ENCODE measurements around the gene AIG1. TPM values are rescaled to one million over a fixed set of nuclear protein-coding genes. Genes with fewer than 3 reads are reported as not detected.
"Not testable (repeated sequence)": the region's sequence is repeated elsewhere in the genome, so short reads cannot be mapped to it uniquely, and the experiment has no call there.

Gene AIG1
- total and polyA plus RNA-seq, 2 of the 4 experiments (the other 2 are of a cell fraction), result 21.3 to 27.1 TPM

- H2BK5ac ChIP-seq (ENCODE audit: low read depth, low read length, poor library complexity, severe bottlenecking); H3K36me3 ChIP-seq (ENCODE audit: control insufficient read depth, insufficient read depth, low read length); H3K4ac ChIP-seq (ENCODE audit: low read depth, low read length); H4K20me1 ChIP-seq (ENCODE audit: insufficient read depth, low read length); H4K5ac ChIP-seq (ENCODE audit: low read depth, low read length); H3K79me1 ChIP-seq (ENCODE audit: low read depth in 1 of 2, low read length in 2 of 2); DNase-seq; H3K27me3 ChIP-seq (ENCODE audit: control insufficient read depth, insufficient read depth, low read length); H2BK120ac ChIP-seq (ENCODE audit: low read depth, low read length); dilution Hi-C loops (cut with HindIII; ENCODE audit: low sequenced_read_pairs, unreplicated experiment); H3K4me2 ChIP-seq (ENCODE audit: low read depth, low read length); H3K14ac ChIP-seq (replicated peaks; ENCODE audit: low read depth, low read length); H3K27ac ChIP-seq (ENCODE audit: insufficient read depth, low read length); H3K23ac ChIP-seq (ENCODE audit: low read depth, low read length); ATAC-seq (ENCODE audit: low read depth); H2AK5ac ChIP-seq (ENCODE audit: low read depth, low read length); BruUV-seq (replicated peaks); H2BK15ac ChIP-seq (ENCODE audit: low read depth, low read length); H2AK9ac ChIP-seq (replicated peaks; ENCODE audit: low read depth, low read length, poor library complexity); H3K56ac ChIP-seq (ENCODE audit: extremely low read depth, insufficient read depth, low read length); H3K18ac ChIP-seq (ENCODE audit: low read depth, low read length); H3K9ac ChIP-seq (ENCODE audit: low read depth, low read length); H3K4me1 ChIP-seq (ENCODE audit: control insufficient read depth, insufficient read depth, low read length); H4K91ac ChIP-seq (ENCODE audit: insufficient read depth, low read depth, low read length); H2BK20ac ChIP-seq (ENCODE audit: low read depth, low read length); intact Hi-C loops (cut with micrococcal nuclease); H3K9me3 ChIP-seq (ENCODE audit: control insufficient read depth, insufficient read depth, low read length); CTCF ChIA-PET; H3K4me3 ChIP-seq (ENCODE audit: insufficient read depth, low read depth, low read length); H3K9me1 ChIP-seq (ENCODE audit: insufficient read depth, low read length); H4K8ac ChIP-seq (ENCODE audit: low read depth in 2 of 2, low read length in 2 of 2); in situ Hi-C loops (cut with MboI; ENCODE audit: low sequenced_read_pairs); H2AFZ ChIP-seq (replicated peaks; ENCODE audit: low read length, poor library complexity): not testable (repeated sequence)
- POLR2A ChIA-PET (ENCODE audit: unreplicated experiment), result interaction anchor here (0.6 kb wide), 1 partner anchor 9 kb away, joined by 4 read pairs; no protein-coding TSS in a partner anchor
- no CpG with 5 or more reads among the region's 7 CpGs for WGBS, 2 experiments (ENCODE audit: extremely low coverage in 2 of 2, insufficient read length in 1 of 2)
Measured at GRCh38 chr6:143345477-143345876, 284.8 kb downstream of the AIG1 start.
